ENCODE data around the gene CHCT1.

CHCT1 gene

GRCh38 chr17:60392845-60393702 lies 29.2 kb upstream of the CHCT1 start:
- no peak for TF ChIP-seq CTCF (IDR thresholded peaks at IDR 0.05; ENCODE audit: extremely low read depth, insufficient read depth, missing control alignments)
- DNase-seq (ENCODE audit: low spot score): peak; percentile 31
- in situ Hi-C loops (cut with MboI; ENCODE audit: low pct_unique_long_range_greater_than_20kb, low sequenced_read_pairs, unreplicated experiment): no loop called here

GRCh38 chr17:60393840-60394723 lies 28.2 kb upstream of the CHCT1 start:
- no peak for DNase-seq (ENCODE audit: low spot score)
- in situ Hi-C loops (cut with MboI; ENCODE audit: low pct_unique_long_range_greater_than_20kb, low sequenced_read_pairs, unreplicated experiment): no loop called here
- TF ChIP-seq CTCF (IDR thresholded peaks at IDR 0.05; ENCODE audit: extremely low read depth, insufficient read depth, missing control alignments): no peak

GRCh38 chr17:60395508-60396065 lies 26.7 kb upstream of the CHCT1 start:
- DNase-seq (ENCODE audit: low spot score): peak; percentile 40
- in situ Hi-C loops (cut with MboI; ENCODE audit: low pct_unique_long_range_greater_than_20kb, low sequenced_read_pairs, unreplicated experiment): no loop called here
- no peak for TF ChIP-seq CTCF (IDR thresholded peaks at IDR 0.05; ENCODE audit: extremely low read depth, insufficient read depth, missing control alignments)

GRCh38 chr17:60396412-60396811 lies 25.9 kb upstream of the CHCT1 start:
- no peak for TF ChIP-seq CTCF (IDR thresholded peaks at IDR 0.05; ENCODE audit: extremely low read depth, insufficient read depth, missing control alignments)
- in situ Hi-C loops (cut with MboI; ENCODE audit: low pct_unique_long_range_greater_than_20kb, low sequenced_read_pairs, unreplicated experiment): no loop called here
- DNase-seq (ENCODE audit: low spot score): no peak

- TF ChIP-seq CTCF (IDR thresholded peaks at IDR 0.05; ENCODE audit: extremely low read depth, insufficient read depth, missing control alignments): no peak
- in situ Hi-C loops (cut with MboI; ENCODE audit: low pct_unique_long_range_greater_than_20kb, low sequenced_read_pairs, unreplicated experiment): no loop called here
- DNase-seq (ENCODE audit: low spot score): peak; percentile 40
Observed at GRCh38 chr17:60398227-60398959, 23.9 kb upstream of the CHCT1 start.

- no peak for TF ChIP-seq CTCF (IDR thresholded peaks at IDR 0.05; ENCODE audit: extremely low read depth, insufficient read depth, missing control alignments)
- DNase-seq (ENCODE audit: low spot score): no peak
- in situ Hi-C loops (cut with MboI; ENCODE audit: low pct_unique_long_range_greater_than_20kb, low sequenced_read_pairs, unreplicated experiment): loop anchor here (25.0 kb wide), 1 partner anchor 265 kb away; the partner anchor contains the start of gene CA4
Observed at GRCh38 chr17:60401819-60402218, 20.5 kb upstream of the CHCT1 start.

Measured in GM13977 (cell line).